ENCODE measurements around the gene IFNG-AS1. TPM values are rescaled to one million over a fixed set of nuclear protein-coding genes. Genes with fewer than 3 reads are reported as not detected.
A peak's percentile ranks its signal among the peaks of the same experiment; 100 is the strongest.

The IFNG-AS1 gene
- total RNA-seq, 1 donor from 2014 or later: not detected

DNA sequence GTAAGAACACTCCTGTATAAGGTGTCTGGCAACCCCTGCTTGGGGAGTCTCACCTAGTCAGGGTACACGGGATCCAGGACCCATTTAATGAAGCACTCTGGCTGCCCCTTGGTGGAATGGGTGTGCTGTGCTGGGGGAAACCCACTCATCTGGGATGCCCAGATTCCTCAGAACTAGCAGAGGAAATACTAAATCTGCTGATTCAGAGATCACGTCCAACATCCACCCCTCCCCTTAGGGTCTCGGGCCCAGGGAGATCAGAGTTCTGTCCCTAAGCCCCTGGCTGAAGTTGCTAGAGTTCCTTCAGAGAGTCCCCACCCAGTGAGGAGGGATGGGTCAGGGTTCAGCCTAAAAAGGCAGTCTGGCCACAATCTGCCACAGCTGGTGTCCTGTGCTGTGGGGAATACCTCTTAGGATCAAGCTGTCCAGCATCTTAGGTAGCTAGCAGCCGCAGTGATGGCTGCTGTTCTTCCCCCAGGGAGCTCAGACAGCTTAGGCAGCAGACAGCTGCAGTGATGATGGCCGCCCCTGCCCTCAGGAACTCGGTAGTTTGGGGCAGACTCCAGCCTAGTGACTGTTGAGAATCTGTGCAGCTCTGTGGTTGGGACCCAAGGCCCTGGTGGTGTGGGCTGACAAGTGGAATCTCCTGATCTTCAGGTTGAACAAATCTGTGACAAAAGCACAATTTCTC lies 74.8 kb downstream of the IFNG-AS1 start:
- H3K9me3 Mint-ChIP-seq: peaks cover 7% of the 10 kb centered on the region
- TF ChIP-seq, protein P1, sequence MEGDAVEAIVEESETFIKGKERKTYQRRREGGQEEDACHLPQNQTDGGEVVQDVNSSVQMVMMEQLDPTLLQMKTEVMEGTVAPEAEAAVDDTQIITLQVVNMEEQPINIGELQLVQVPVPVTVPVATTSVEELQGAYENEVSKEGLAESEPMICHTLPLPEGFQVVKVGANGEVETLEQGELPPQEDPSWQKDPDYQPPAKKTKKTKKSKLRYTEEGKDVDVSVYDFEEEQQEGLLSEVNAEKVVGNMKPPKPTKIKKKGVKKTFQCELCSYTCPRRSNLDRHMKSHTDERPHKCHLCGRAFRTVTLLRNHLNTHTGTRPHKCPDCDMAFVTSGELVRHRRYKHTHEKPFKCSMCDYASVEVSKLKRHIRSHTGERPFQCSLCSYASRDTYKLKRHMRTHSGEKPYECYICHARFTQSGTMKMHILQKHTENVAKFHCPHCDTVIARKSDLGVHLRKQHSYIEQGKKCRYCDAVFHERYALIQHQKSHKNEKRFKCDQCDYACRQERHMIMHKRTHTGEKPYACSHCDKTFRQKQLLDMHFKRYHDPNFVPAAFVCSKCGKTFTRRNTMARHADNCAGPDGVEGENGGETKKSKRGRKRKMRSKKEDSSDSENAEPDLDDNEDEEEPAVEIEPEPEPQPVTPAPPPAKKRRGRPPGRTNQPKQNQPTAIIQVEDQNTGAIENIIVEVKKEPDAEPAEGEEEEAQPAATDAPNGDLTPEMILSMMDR (conservative IDR thresholded peaks at IDR 0.05): no peak
- H3K4me1 Mint-ChIP-seq (ENCODE audit: unreplicated experiment): no peaks in the 10 kb centered on the region
- H3K27me3 Mint-ChIP-seq: peaks cover 8% of the 10 kb centered on the region
- no peaks in the 10 kb centered on the region for H3K36me3 Mint-ChIP-seq
- DNase-seq (ENCODE audit: extremely low spot score, unreplicated experiment): no peak
- no peak overlapping the region for H3K27ac Mint-ChIP-seq
- no peak overlapping the region for H3K4me3 Mint-ChIP-seq

GRCh38 chr12:68065163-68065562 lies 75.9 kb downstream of the IFNG-AS1 start:
- TF ChIP-seq, protein P1 (conservative IDR thresholded peaks at IDR 0.05): no peak
- Mint-ChIP-seq H3K27me3 (peaks cover 8% of the 10 kb centered on the region), H3K36me3 (no peaks in the 10 kb centered on the region), H3K4me3 (no peak overlapping the region), H3K9me3 (peaks cover 7% of the 10 kb centered on the region), H3K27ac (no peak overlapping the region), H3K4me1 (ENCODE audit: unreplicated experiment) (no peaks in the 10 kb centered on the region)
- DNase-seq (ENCODE audit: extremely low spot score, unreplicated experiment): no peak

- no peaks in the 10 kb centered on the region for H3K36me3 Mint-ChIP-seq
- no peak for DNase-seq (ENCODE audit: extremely low spot score, unreplicated experiment)
- no peaks in the 10 kb centered on the region for H3K4me1 Mint-ChIP-seq (ENCODE audit: unreplicated experiment)
- H3K4me3 Mint-ChIP-seq: no peak overlapping the region
- H3K27ac Mint-ChIP-seq: no peak overlapping the region
- H3K9me3 Mint-ChIP-seq: peaks cover 7% of the 10 kb centered on the region
- H3K27me3 Mint-ChIP-seq: peaks cover 8% of the 10 kb centered on the region
- TF ChIP-seq, protein P1 (conservative IDR thresholded peaks at IDR 0.05): no peak
These were observed 76.4 kb downstream of the IFNG-AS1 start for GRCh38 chr12:68065687-68066086.

GRCh38 chr12:68067762-68068376 lies 78.6 kb downstream of the IFNG-AS1 start:
- TF ChIP-seq, protein P1 (conservative IDR thresholded peaks at IDR 0.05): peak; percentile 52
- DNase-seq (ENCODE audit: extremely low spot score, unreplicated experiment): no peak
- Mint-ChIP-seq H3K4me3 (no peak overlapping the region), H3K4me1 (ENCODE audit: unreplicated experiment) (no peaks in the 10 kb centered on the region), H3K27ac (no peak overlapping the region), H3K36me3 (no peaks in the 10 kb centered on the region), H3K27me3 (no peaks in the 10 kb centered on the region), H3K9me3 (no peaks in the 10 kb centered on the region)

DNA sequence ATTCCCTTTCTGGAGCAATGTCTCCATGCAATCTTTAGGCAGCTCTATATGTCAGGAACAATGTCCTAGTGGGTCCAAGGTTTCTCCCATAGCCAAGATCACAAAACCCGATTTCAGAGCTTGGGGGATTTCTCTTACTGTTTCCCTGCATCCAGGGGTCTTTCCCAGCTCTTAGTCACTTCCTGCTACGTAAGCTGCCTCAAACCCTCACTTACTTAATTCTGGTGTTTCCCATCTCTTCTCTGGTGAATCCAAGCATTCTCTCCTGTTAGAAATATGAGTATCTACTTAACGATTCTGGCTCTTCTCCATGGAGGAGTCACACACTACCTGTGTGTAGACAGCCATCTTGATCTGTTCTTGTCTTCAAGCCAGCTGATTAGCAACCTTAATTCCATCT lies 80.0 kb downstream of the IFNG-AS1 start:
- H3K27me3 Mint-ChIP-seq: no peaks in the 10 kb centered on the region
- H3K9me3 Mint-ChIP-seq: no peaks in the 10 kb centered on the region
- no peaks in the 10 kb centered on the region for H3K36me3 Mint-ChIP-seq
- H3K4me1 Mint-ChIP-seq (ENCODE audit: unreplicated experiment): no peaks in the 10 kb centered on the region
- H3K4me3 Mint-ChIP-seq: no peak overlapping the region
- TF ChIP-seq, protein P1 (conservative IDR thresholded peaks at IDR 0.05): no peak
- DNase-seq (ENCODE audit: extremely low spot score, unreplicated experiment): no peak
- no peak overlapping the region for H3K27ac Mint-ChIP-seq

Other genes with a start within 250 kb of the IFNG-AS1 start
- not detected in 2 replicates for gene IFNG, start 170.3 kb downstream of the IFNG-AS1 start, total RNA-seq (ENCODE audit: low replicate concordance)
- gene IL26, start 236.4 kb downstream of the IFNG-AS1 start, total RNA-seq (ENCODE audit: low replicate concordance): not detected in 2 replicates